Ovary (tissue), 9 donors: ENCODE data around the gene VPS4A. TPM values are rescaled to one million over a fixed set of nuclear protein-coding genes. Genes with fewer than 3 reads are reported as not detected.

Source experiments
- DNase-seq, 5 donors: peaks; one replicate each; pipeline ENCODE4 v3.0.0-alpha.2; 2019 to 2020
- H3K27ac ChIP-seq, 2 donors: fragments of 200-600 bp; one replicate each; pipeline versions ENCODE4 v1.5.1 to v1.8.0; 2019 to 2022
- H3K27me3 ChIP-seq: fragments of 200-600 bp; one replicate; pipeline ENCODE4 v1.8.0; 2022
- H3K36me3 ChIP-seq: fragments of 200-600 bp; sonication (generic); one replicate; pipeline ENCODE4 v1.5.1; 2019
- H3K4me1 ChIP-seq: one replicate; pipeline ENCODE4 v1.8.1; 2013; ENCODE audit warnings: mild to moderate bottlenecking, moderate library complexity; ENCODE audit not compliant: insufficient read depth
- H3K4me3 ChIP-seq: fragments of 200-600 bp; sonication (generic); one replicate; pipeline ENCODE4 v1.5.1; 2017
- H3K9me3 ChIP-seq, 2 donors: fragments of 200-600 bp in 1 of 2; sonication (generic) in 1 of 2; one replicate each; pipeline versions ENCODE4 v1.5.1 to v1.8.1; 2013 to 2019; ENCODE audit warnings: mild to moderate bottlenecking in 1 of 2, moderate library complexity in 1 of 2
- EP300 ChIP-seq: sonication (generic); formaldehyde crosslinking; IDR thresholded peaks from one replicate; pipeline ENCODE4 v1.6.1; 2017; ENCODE audit warnings: antibody characterized with exemption
- POLR2A ChIP-seq: fragments of 450-650 bp; IDR thresholded peaks from one replicate; pipeline ENCODE4 v1.6.1; 2017; ENCODE audit warnings: antibody characterized with exemption, mild to moderate bottlenecking, moderate library complexity
- WGBS, 3 donors: extraction: QIAGEN DNeasy Blood & Tissue Kit in 1 of 3; methylation state at CpG; one replicate each; pipeline versions ENCODE4 v1.1.5 to v1.1.7; 2013 to 2017; 5-methylcytosine and 5-hydroxymethylcytosine counted together
- intact Hi-C, 4 donors: fragments of 100-400 bp; cut with DNase I; formaldehyde crosslinking; loops; one replicate each; pipeline versions ENCODE4 v1.11.0 to v1.15.1; 2022 to 2023
- polyA plus RNA-seq, 2 donors: library from polyadenylated mRNA; stranded (reverse); fragments of 200-250 nt in 1 of 2; fragments of 350-450 nt in 1 of 2; fragmentation: Illumina TruSeq in 1 of 2; extraction: RNeasy Lipid Tissue Mini Kit (QIAGEN cat#74804) in 1 of 2; gene quantifications; one replicate each; pipeline ENCODE4 v1.2.3, GENCODE V29; 2013 to 2014
- total RNA-seq, 7 donors: library from RNA; depleted of rRNA in 2 of 7; stranded (reverse); fragments of >200 nt in 2 of 7; fragmentation: NEBNext Ultra II Directional in 3 of 7; extraction: Animal tissue kit (Norgen Biotek cat#: 25700) in 3 of 7; gene quantifications; one replicate each; pipeline versions ENCODE4 v1.1.0 to v1.2.4, GENCODE V29; 2016 to 2023
- TF ChIP-seq, protein P1 (sequence below), 3 donors: fragments of 450-650 bp in 2 of 3; fragments of 200-600 bp in 1 of 3; IDR thresholded peaks; one replicate each; pipeline versions ENCODE4 v1.5.1 to v1.8.0; 2016 to 2022; ENCODE audit warnings: antibody characterized with exemption in 3 of 3, mild to moderate bottlenecking in 1 of 3
- donor health status: DM: no; HTN: no; CAD: no; lungs with moderate emphysema.
- donor health status: DM: no; HTN: no; CAD: no.
- donor health status: Bipolar disorder and iron deficiency.
- donor health status: DM: yes; HTN: yes; CAD: no.
- donor health status: DM: no; HTN: no; CAD: no.
- donor health status: DM: yes; HTN: yes; CAD: no.

VPS4A gene
- total and polyA plus RNA-seq, 9 donors, result 18.3 to 34.1 (median 29.1) TPM

DNA sequence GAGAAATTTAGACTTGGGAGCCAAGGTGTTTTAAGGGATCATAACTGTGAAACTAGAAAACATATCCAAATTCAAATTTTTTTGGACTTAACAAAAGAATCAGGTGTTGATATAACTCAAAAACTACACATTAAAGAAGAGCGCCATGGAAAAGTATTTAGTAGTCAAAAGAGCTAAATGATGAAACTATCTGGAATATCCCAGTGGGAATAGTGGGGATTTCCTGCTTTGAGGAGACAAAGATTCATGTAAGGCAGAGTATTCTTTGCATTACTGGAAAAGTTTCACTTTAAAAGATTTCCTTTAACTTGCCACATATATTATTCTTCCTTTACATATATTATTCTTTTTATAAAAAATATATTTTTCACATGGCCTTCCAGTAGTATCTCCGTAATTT lies 40.3 kb upstream of the VPS4A start:
- no peak overlapping the region for H3K4me3 ChIP-seq
- H3K27me3 ChIP-seq, result no peaks in the 10 kb centered on the region
- no peak overlapping the region for H3K27ac ChIP-seq
- no peak for TF ChIP-seq EP300
- TF ChIP-seq, protein P1, sequence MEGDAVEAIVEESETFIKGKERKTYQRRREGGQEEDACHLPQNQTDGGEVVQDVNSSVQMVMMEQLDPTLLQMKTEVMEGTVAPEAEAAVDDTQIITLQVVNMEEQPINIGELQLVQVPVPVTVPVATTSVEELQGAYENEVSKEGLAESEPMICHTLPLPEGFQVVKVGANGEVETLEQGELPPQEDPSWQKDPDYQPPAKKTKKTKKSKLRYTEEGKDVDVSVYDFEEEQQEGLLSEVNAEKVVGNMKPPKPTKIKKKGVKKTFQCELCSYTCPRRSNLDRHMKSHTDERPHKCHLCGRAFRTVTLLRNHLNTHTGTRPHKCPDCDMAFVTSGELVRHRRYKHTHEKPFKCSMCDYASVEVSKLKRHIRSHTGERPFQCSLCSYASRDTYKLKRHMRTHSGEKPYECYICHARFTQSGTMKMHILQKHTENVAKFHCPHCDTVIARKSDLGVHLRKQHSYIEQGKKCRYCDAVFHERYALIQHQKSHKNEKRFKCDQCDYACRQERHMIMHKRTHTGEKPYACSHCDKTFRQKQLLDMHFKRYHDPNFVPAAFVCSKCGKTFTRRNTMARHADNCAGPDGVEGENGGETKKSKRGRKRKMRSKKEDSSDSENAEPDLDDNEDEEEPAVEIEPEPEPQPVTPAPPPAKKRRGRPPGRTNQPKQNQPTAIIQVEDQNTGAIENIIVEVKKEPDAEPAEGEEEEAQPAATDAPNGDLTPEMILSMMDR (IDR thresholded peaks at IDR 0.05), result no peak
- TF ChIP-seq POLR2A, result no peak
- intact Hi-C loops, result no loop called here
- H3K4me1 ChIP-seq, result peaks cover 2% of the 10 kb centered on the region
- 89 to 95% (median 93%) methylated on average over 2 of the region's 2 CpGs for WGBS, 3 donors
- no peaks in the 10 kb centered on the region for H3K9me3 ChIP-seq
- no peaks in the 10 kb centered on the region for H3K36me3 ChIP-seq
- DNase-seq, result no peak

DNA sequence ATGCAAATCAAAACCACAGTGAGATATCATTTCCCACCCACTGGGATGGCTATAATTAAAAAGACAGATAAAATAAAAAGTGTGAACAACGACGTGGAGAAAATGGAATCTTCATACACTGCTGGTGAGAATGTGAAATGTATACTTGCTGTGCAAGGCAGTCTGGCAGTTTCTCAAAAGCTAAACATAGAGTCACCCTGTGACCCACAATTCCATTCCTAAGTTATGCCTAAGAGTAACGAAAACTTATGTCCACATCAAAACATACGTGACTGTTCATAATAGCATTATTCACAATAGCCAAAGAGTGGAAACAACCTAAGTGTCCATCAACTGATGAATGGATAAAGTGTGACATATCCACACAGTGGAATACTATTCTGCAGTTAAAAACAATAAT lies 38.1 kb upstream of the VPS4A start:
- 75 to 86% (median 77%) methylated on average over 4 of the region's 4 CpGs for WGBS, 3 donors
- Histone ChIP-seq H3K9me3 (no peaks in the 10 kb centered on the region), H3K27me3 (no peaks in the 10 kb centered on the region), H3K4me1 (peaks cover 2% of the 10 kb centered on the region), H3K36me3 (no peaks in the 10 kb centered on the region), H3K27ac (no peak overlapping the region), H3K4me3 (no peak overlapping the region)
- TF ChIP-seq, protein P1 (IDR thresholded peaks at IDR 0.05), result no peak
- no peak for TF ChIP-seq POLR2A
- TF ChIP-seq EP300, result no peak
- no peak for DNase-seq
- intact Hi-C loops, result no loop called here

DNA sequence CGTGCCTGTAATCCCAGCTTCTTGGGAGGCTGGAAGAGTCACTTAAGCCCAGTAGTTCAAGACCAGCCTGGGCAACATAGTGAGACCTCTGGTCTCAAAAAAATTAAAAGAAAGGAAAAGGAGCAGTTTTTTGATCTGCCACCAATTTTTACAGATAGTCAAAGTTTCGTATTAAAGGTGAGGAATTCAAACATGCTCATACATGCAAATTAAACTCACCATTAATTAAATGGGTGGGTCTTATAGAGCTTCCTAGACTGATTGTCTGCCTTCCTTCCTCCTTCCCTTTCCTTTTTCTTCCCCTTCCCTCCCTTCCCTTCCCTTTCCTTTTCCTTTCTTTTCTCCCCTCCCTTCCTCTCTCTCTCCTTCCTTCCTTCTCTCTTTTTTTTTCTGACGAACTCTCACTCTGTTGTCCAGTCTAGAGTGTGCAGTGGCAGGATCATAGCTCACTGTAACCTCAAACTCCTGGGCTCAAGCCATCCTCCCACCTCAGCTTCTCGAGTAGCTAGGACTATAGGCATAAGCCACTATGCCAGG lies 36.4 kb upstream of the VPS4A start:
- H3K4me1 ChIP-seq, result peaks cover 2% of the 10 kb centered on the region
- WGBS, 3 donors, result 71 to 83% (median 77%) methylated on average over 4 of the region's 4 CpGs
- H3K27me3 ChIP-seq, result no peaks in the 10 kb centered on the region
- DNase-seq, result no peak
- H3K36me3 ChIP-seq, result no peaks in the 10 kb centered on the region
- H3K9me3 ChIP-seq, result no peaks in the 10 kb centered on the region
- intact Hi-C loops, result no loop called here
- TF ChIP-seq, protein P1 (IDR thresholded peaks at IDR 0.05), result no peak
- no peak for TF ChIP-seq POLR2A
- no peak for TF ChIP-seq EP300
- no peak overlapping the region for H3K4me3 ChIP-seq
- H3K27ac ChIP-seq, result no peak overlapping the region

DNA sequence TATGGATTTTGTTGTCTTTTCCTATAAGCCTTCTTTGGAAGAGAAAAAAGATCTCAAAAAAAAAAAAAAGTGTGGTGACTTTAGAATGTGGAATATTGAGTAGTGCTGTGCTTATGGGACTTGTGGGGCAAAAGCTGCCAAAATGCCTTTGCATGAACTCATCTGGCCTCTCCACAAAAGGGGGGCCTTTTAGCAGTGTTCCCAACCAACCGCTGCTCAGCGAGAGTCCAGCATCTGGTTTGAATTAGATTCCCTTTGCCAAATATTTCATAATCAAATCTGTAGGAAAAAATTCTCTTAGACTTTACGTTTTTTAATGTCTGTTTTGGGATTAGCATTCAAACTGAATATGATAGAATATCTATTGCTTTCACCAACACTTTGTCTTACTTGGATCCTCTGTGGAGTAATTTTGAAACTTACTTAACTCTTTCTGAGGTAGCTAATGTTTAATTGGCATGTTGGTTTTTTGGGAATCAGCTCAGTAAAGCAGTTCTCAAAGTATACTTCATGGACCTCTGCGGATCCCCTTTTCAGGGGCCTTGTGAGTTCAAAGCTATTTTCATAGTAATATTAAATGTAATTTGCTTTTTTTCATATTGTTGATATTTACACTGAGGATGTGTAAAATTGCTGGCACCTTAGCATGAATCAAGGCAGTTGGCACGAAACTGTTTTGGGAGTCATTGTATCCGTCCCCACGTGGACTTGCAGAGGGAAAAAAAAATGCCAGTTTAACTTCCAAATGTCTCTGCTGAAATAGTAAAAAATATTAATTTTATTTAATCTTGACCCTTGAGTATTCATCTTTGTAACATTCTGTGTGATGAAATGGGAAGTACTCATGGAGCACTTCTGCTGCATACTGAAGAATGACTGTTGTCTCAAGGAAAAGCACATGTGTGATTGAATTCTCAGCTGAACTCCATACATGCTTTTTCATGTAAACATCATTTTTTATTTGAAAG lies 34.7 kb upstream of the VPS4A start:
- intact Hi-C loops, result no loop called here
- H3K36me3 ChIP-seq, result no peaks in the 10 kb centered on the region
- whole genome bisulfite sequencing, 3 donors, result 6 to 11% (median 10%) methylated on average over 7 of the region's 7 CpGs
- H3K27ac ChIP-seq, result peak overlapping the region in 1 of 2 donors; percentile 41
- DNase-seq, result peak; percentile 33 to 75 (median 63)
- no peak overlapping the region for H3K4me3 ChIP-seq
- TF ChIP-seq POLR2A (no peak), EP300 (no peak)
- TF ChIP-seq, protein P1 (IDR thresholded peaks at IDR 0.05), result no peak
- H3K9me3 ChIP-seq, result no peaks in the 10 kb centered on the region
- H3K4me1 ChIP-seq, result peaks cover 2% of the 10 kb centered on the region
- no peaks in the 10 kb centered on the region for H3K27me3 ChIP-seq
